ENCODE measurements around the gene GNAS-AS1. TPM values are rescaled to one million over a fixed set of nuclear protein-coding genes. Genes with fewer than 3 reads are reported as not detected.
"Not testable (repeated sequence)": the region's sequence is repeated elsewhere in the genome, so short reads cannot be mapped to it uniquely, and the experiment has no call there.

Gene GNAS-AS1
- total RNA-seq, 1 donor from 2014 or later = 1.5 TPM

GRCh38 chr20:58836616-58837204, 14.0 kb downstream of the GNAS-AS1 start:
- Mint-ChIP-seq H3K27ac (ENCODE audit: unreplicated experiment) (no peak overlapping the region), H3K4me3 (ENCODE audit: unreplicated experiment) (no peak overlapping the region), H3K27me3 (ENCODE audit: unreplicated experiment) (peaks cover 52% of the 10 kb centered on the region), H3K4me1 (ENCODE audit: unreplicated experiment) (peaks cover 13% of the 10 kb centered on the region), H3K9me3 (ENCODE audit: unreplicated experiment) (no peaks in the 10 kb centered on the region), H3K36me3 (ENCODE audit: unreplicated experiment) (peaks cover 6% of the 10 kb centered on the region)
- no peak for DNase-seq (ENCODE audit: extremely low spot score, unreplicated experiment)
- TF ChIP-seq CTCF (IDR thresholded peaks at IDR 0.05) = no peak

DNA sequence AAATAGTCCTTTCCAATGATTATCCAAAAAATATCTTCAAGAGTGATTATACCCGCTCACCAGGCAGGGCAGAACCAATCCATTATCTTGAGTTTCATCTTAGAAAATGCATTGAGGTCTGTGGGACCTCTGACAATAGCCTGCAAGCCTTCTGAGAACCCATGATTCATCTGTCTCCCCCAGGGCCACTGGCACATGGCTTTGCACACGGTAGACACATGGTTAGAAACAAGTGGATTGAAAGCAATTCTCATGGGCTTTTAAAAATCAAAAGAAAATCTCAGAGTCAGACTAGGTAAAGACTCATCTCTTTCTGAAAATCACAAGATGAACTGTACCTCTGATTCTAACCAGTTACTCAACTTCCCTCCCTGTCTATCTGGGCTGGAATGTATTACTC, 15.5 kb downstream of the GNAS-AS1 start:
- H3K9me3 Mint-ChIP-seq (ENCODE audit: unreplicated experiment) = peaks cover 3% of the 10 kb centered on the region
- TF ChIP-seq CTCF (IDR thresholded peaks at IDR 0.05) = no peak
- no peak overlapping the region for H3K27ac Mint-ChIP-seq (ENCODE audit: unreplicated experiment)
- peaks cover 37% of the 10 kb centered on the region for H3K27me3 Mint-ChIP-seq (ENCODE audit: unreplicated experiment)
- DNase-seq (ENCODE audit: extremely low spot score, unreplicated experiment) = no peak
- H3K36me3 Mint-ChIP-seq (ENCODE audit: unreplicated experiment) = peaks cover 6% of the 10 kb centered on the region
- H3K4me3 Mint-ChIP-seq (ENCODE audit: unreplicated experiment) = no peak overlapping the region
- H3K4me1 Mint-ChIP-seq (ENCODE audit: unreplicated experiment) = peaks cover 11% of the 10 kb centered on the region

GRCh38 chr20:58833921-58834320, 16.8 kb downstream of the GNAS-AS1 start:
- Mint-ChIP-seq H3K4me3 (ENCODE audit: unreplicated experiment) (no peak overlapping the region), H3K4me1 (ENCODE audit: unreplicated experiment) (peaks cover 12% of the 10 kb centered on the region), H3K9me3 (ENCODE audit: unreplicated experiment) (peaks cover 7% of the 10 kb centered on the region), H3K27me3 (ENCODE audit: unreplicated experiment) (peaks cover 26% of the 10 kb centered on the region), H3K36me3 (ENCODE audit: unreplicated experiment) (peaks cover 4% of the 10 kb centered on the region), H3K27ac (ENCODE audit: unreplicated experiment) (no peak overlapping the region)
- no peak for TF ChIP-seq CTCF (IDR thresholded peaks at IDR 0.05)
- no peak for DNase-seq (ENCODE audit: extremely low spot score, unreplicated experiment)

- DNase-seq (ENCODE audit: extremely low spot score, unreplicated experiment) = no peak
- Mint-ChIP-seq H3K4me3 (ENCODE audit: unreplicated experiment) (no peak overlapping the region), H3K27me3 (ENCODE audit: unreplicated experiment) (peaks cover 26% of the 10 kb centered on the region), H3K36me3 (ENCODE audit: unreplicated experiment) (peaks cover 4% of the 10 kb centered on the region), H3K9me3 (ENCODE audit: unreplicated experiment) (peaks cover 7% of the 10 kb centered on the region), H3K27ac (ENCODE audit: unreplicated experiment) (no peak overlapping the region), H3K4me1 (ENCODE audit: unreplicated experiment) (peaks cover 12% of the 10 kb centered on the region)
- no peak for TF ChIP-seq CTCF (IDR thresholded peaks at IDR 0.05)
These were observed 18.2 kb downstream of the GNAS-AS1 start for GRCh38 chr20:58832457-58832856.

DNA sequence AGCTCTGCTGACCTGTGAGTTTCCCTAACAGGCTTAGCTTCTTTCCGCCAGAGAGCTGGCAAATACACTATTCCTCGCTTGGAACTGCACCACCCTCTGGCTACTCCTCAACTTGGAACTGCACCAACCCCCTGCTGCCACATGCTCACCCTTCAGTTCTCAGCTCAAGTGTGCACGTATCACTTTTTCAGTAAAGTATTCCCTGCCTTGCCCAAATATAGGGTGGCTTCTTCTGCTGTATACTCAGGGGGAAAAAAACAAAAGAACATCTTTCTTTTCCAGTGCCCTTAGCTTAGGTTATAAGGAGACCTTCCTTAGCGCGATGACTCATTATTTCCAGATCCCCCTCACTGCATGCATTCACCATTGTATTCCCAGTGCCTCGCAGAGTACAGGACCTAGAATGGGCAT, 21.2 kb downstream of the GNAS-AS1 start:
- no peak overlapping the region for H3K4me3 Mint-ChIP-seq (ENCODE audit: unreplicated experiment)

DNA sequence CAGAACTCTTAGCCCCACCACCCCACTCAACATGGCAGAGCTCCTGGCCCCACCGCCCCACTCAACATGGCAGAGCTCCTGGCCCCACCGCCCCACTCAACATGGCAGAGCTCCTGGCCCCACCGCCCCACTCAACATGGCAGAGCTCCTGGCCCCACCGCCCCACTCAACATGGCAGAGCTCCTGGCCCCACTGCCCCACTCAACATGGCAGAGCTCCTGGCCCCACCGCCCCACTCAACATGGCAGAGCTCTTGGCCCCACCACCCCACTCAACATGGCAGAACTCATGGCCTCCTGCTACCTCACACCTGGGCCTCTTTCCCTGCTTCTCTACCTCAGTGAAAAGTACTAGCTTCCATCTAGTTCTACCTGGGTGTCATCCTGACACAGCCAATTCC, 21.9 kb downstream of the GNAS-AS1 start:
- Mint-ChIP-seq H3K27ac (ENCODE audit: unreplicated experiment) (peak overlapping the region; percentile 85), H3K27me3 (ENCODE audit: unreplicated experiment) (peaks cover 15% of the 10 kb centered on the region), H3K4me1 (ENCODE audit: unreplicated experiment) (peaks cover 12% of the 10 kb centered on the region)
- DNase-seq (ENCODE audit: extremely low spot score, unreplicated experiment); H3K4me3 Mint-ChIP-seq (ENCODE audit: unreplicated experiment); H3K9me3 Mint-ChIP-seq (ENCODE audit: unreplicated experiment); H3K36me3 Mint-ChIP-seq (ENCODE audit: unreplicated experiment): not testable (repeated sequence)

More for the DNA sequence above, 21.2 kb downstream of the GNAS-AS1 start:
- Mint-ChIP-seq H3K27me3 (ENCODE audit: unreplicated experiment) (peaks cover 22% of the 10 kb centered on the region), H3K36me3 (ENCODE audit: unreplicated experiment) (peaks cover 4% of the 10 kb centered on the region), H3K9me3 (ENCODE audit: unreplicated experiment) (peaks cover 7% of the 10 kb centered on the region), H3K27ac (ENCODE audit: unreplicated experiment) (peak overlapping the region; percentile 85), H3K4me1 (ENCODE audit: unreplicated experiment) (peaks cover 12% of the 10 kb centered on the region)
- peak; percentile 16 for TF ChIP-seq CTCF (IDR thresholded peaks at IDR 0.05)
- no peak for DNase-seq (ENCODE audit: extremely low spot score, unreplicated experiment)

Data from osteocyte (in vitro differentiated cells).